Gastroesophageal sphincter (tissue), 4 donors: ENCODE results near the gene SLC7A7. TPM values are rescaled to one million over a fixed set of nuclear protein-coding genes. Genes with fewer than 3 reads are reported as not detected.

Experiments
- ATAC-seq: fragments of 150-250 bp; one replicate; pipeline ENCODE4 v1.9.1; 2016; ENCODE audit warnings: mild to moderate bottlenecking, moderate library complexity
- H3K27ac ChIP-seq, 4 donors: fragments of 200-600 bp; sonication (generic) in 3 of 4; 1 replicate in 3 of 4; 2 replicates in 1 of 4; pipeline ENCODE4 v1.5.1; 2016 to 2019
- H3K27me3 ChIP-seq: fragments of 200-600 bp; sonication (generic); one replicate; pipeline ENCODE4 v1.5.1; 2019
- H3K36me3 ChIP-seq, 2 donors: fragments of 200-600 bp; sonication (generic); one replicate each; pipeline ENCODE4 v1.5.1; 2019; ENCODE audit warnings: control low read depth in 1 of 2
- H3K4me1 ChIP-seq, 3 donors: fragments of 200-600 bp; sonication (generic); 1 replicate in 2 of 3; 2 replicates in 1 of 3; pipeline ENCODE4 v1.5.1; 2016 to 2019; ENCODE audit warnings: control low read depth in 2 of 3
- H3K4me3 ChIP-seq, 2 donors: fragments of 200-600 bp; sonication (generic); one replicate each; pipeline ENCODE4 v1.5.1; 2019; ENCODE audit warnings: mild to moderate bottlenecking in 1 of 2, moderate library complexity in 1 of 2
- H3K9me3 ChIP-seq, 3 donors: fragments of 200-600 bp; sonication (generic); one replicate each; pipeline ENCODE4 v1.5.1; 2017 to 2019; ENCODE audit warnings: control low read depth in 2 of 3
- CTCF ChIP-seq, 4 experiments: fragments of 200-600 bp in 2 of 4; fragments of 450-650 bp in 2 of 4; sonication (generic) in 1 of 4; IDR thresholded peaks; one replicate each; pipeline ENCODE4 v1.5.1; 2017 to 2019; ENCODE audit warnings: antibody characterized with exemption in 4 of 4, mild to moderate bottlenecking in 2 of 4, moderate library complexity in 2 of 4
- EP300 ChIP-seq: sonication (generic); formaldehyde crosslinking; IDR thresholded peaks from one replicate; pipeline ENCODE4 v1.6.1; 2017; ENCODE audit warnings: antibody characterized with exemption, mild to moderate bottlenecking
- POLR2A ChIP-seq, 2 donors: fragments of 450-650 bp; IDR thresholded peaks; one replicate each; pipeline ENCODE4 v1.6.1; 2017; ENCODE audit warnings: antibody characterized with exemption in 2 of 2, mild to moderate bottlenecking in 2 of 2, moderate library complexity in 1 of 2
- POLR2AphosphoS5 ChIP-seq: sonication (generic); formaldehyde crosslinking; IDR thresholded peaks from one replicate; pipeline ENCODE4 v1.6.1; 2017; ENCODE audit warnings: antibody characterized with exemption
- WGBS, 2 donors: methylation state at CpG; one replicate each; pipeline ENCODE4 v1.1.5; 2018; ENCODE audit warnings: low coverage in 1 of 2; 5-methylcytosine and 5-hydroxymethylcytosine counted together
- total RNA-seq, 4 donors: library from RNA; depleted of rRNA; stranded (reverse); fragments of >200 nt; gene quantifications; one replicate each; pipeline ENCODE4 v1.1.0, GENCODE V29; 2016

The SLC7A7 gene
- total RNA-seq, 4 donors from 2014 or later, result 8.1 to 36.6 (median 23.4) TPM

DNA sequence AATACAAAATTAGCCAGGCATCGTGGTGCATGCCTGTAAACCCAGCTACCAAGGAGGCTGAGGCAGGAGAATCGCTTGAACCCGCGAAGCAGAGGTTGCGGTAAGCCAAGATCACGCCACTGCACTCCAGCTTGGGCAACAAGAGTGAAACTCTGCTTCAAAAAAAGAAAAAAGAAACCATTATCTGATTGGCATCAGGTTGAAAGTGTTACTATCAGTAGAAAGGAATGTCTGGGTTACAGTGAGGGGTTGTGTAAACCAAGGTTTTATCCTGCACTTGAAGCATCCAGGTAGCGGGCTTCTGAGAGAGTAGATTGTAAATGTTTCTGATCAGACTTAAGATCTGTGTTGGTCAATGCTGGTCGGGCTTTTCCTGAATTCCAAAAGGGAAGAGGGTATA, 62.8 kb downstream of the SLC7A7 start:
- TF ChIP-seq EP300, result no peak
- no peak for TF ChIP-seq POLR2A (IDR thresholded peaks at IDR 0.05)
- no peak for TF ChIP-seq CTCF (IDR thresholded peaks at IDR 0.05)
- TF ChIP-seq POLR2AphosphoS5, result no peak
- Histone ChIP-seq H3K27me3 (no peaks in the 10 kb centered on the region), H3K4me3 (no peak overlapping the region), H3K4me1 (no peaks in the 10 kb centered on the region), H3K9me3 (no peaks in the 10 kb centered on the region), H3K36me3 (no peaks in the 10 kb centered on the region), H3K27ac (no peak overlapping the region)
- ATAC-seq, result no peak
- 87 to 88% methylated on average over 6 of the region's 8 CpGs for WGBS, 2 donors

GRCh38 chr14:22748631-22749068, 66.6 kb downstream of the SLC7A7 start:
- Histone ChIP-seq H3K36me3 (no peaks in the 10 kb centered on the region), H3K9me3 (no peaks in the 10 kb centered on the region), H3K4me1 (no peaks in the 10 kb centered on the region), H3K27ac (no peak overlapping the region), H3K4me3 (no peak overlapping the region), H3K27me3 (no peaks in the 10 kb centered on the region)
- ATAC-seq, result no peak
- TF ChIP-seq EP300, result no peak
- no peak for TF ChIP-seq CTCF (IDR thresholded peaks at IDR 0.05)
- TF ChIP-seq POLR2AphosphoS5, result no peak
- no peak for TF ChIP-seq POLR2A (IDR thresholded peaks at IDR 0.05)
- WGBS, 2 donors, result 24 to 33% methylated on average over 3 to 4 of the region's 4 CpGs

DNA sequence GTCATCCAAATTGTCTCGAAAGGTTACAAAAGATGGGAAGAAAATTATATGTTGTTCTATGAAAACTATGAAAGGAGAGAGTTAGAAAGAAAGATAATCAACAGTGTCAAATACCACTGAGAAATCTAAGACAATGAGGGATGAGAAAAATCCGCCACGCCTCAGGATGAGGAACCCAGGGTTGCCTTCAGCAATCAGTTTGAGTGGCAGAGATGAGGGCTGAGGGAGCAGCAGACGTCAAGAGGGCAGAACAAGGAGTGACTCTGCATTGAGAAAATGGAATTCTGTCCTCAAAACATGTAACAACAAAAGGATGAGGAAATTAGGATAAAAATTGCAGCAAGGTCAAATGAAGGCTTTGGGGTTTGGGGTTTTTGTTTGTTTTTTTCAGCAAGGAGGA, 67.0 kb downstream of the SLC7A7 start:
- no peak for ATAC-seq
- Histone ChIP-seq H3K4me1 (no peaks in the 10 kb centered on the region), H3K27ac (no peak overlapping the region), H3K27me3 (no peaks in the 10 kb centered on the region), H3K4me3 (no peak overlapping the region), H3K36me3 (no peaks in the 10 kb centered on the region), H3K9me3 (no peaks in the 10 kb centered on the region)
- 47 to 57% methylated on average over 4 of the region's 4 CpGs for WGBS, 2 donors
- TF ChIP-seq CTCF (IDR thresholded peaks at IDR 0.05) (no peak), EP300 (no peak), POLR2AphosphoS5 (no peak), POLR2A (IDR thresholded peaks at IDR 0.05) (no peak)

GRCh38 chr14:22747769-22748168, 67.5 kb downstream of the SLC7A7 start:
- no peak for TF ChIP-seq EP300
- TF ChIP-seq POLR2A (IDR thresholded peaks at IDR 0.05), result no peak
- no peak for TF ChIP-seq CTCF (IDR thresholded peaks at IDR 0.05)
- no peak for TF ChIP-seq POLR2AphosphoS5
- Histone ChIP-seq H3K36me3 (no peaks in the 10 kb centered on the region), H3K27me3 (no peaks in the 10 kb centered on the region), H3K27ac (no peak overlapping the region), H3K4me1 (no peaks in the 10 kb centered on the region), H3K4me3 (no peak overlapping the region), H3K9me3 (no peaks in the 10 kb centered on the region)
- ATAC-seq, result no peak
- 57 to 71% methylated on average over 4 of the region's 4 CpGs for WGBS, 2 donors

DNA sequence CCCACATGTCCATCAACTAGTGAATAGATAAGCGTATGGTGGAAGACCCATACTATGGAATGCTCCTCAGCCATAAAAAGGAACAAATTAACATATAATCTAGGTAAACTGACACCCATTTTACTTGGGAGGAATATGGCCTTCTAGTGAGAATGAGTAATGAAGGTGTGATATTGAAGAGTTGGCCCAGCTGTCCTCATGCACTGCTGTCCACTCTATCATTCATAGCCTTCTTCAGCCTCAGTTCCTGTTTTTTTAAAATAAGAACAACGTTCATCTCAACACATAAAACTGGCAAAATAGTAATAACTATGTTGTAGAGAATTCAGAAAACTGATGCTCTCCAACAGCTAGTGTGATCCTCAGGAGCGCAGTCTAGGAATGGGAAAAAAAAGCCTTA, 75.2 kb downstream of the SLC7A7 start:
- Histone ChIP-seq H3K4me1 (no peaks in the 10 kb centered on the region), H3K9me3 (no peaks in the 10 kb centered on the region), H3K36me3 (no peaks in the 10 kb centered on the region), H3K4me3 (no peak overlapping the region), H3K27ac (no peak overlapping the region), H3K27me3 (no peaks in the 10 kb centered on the region)
- WGBS, 2 donors, result 72 to 85% methylated on average over 3 of the region's 3 CpGs
- no peak for ATAC-seq
- TF ChIP-seq POLR2AphosphoS5 (no peak), POLR2A (IDR thresholded peaks at IDR 0.05) (no peak), CTCF (IDR thresholded peaks at IDR 0.05) (no peak), EP300 (no peak)
